GM18951 (cell line): ENCODE results near the gene CDH8.
"Not testable (repeated sequence)": the region's sequence is repeated elsewhere in the genome, so short reads cannot be mapped to it uniquely, and the experiment has no call there.

ENCODE experiments used
- POLR2A ChIP-seq: IDR thresholded peaks from 4 replicates; pipeline ENCODE4 v1.6.1; 2011; ENCODE audit warnings: mild to moderate bottlenecking; ENCODE audit not compliant: insufficient read length, insufficient read depth; ENCODE audit errors: extremely low read depth
- in situ Hi-C: fragments of 300-500 bp; cut with MboI; formaldehyde crosslinking; loops from one replicate; pipeline ENCODE4 v1.12.0; 2022; ENCODE audit warnings: low sequenced_read_pairs, mixed read lengths, inconsistent platforms; ENCODE audit not compliant: unreplicated experiment

Gene CDH8

DNA sequence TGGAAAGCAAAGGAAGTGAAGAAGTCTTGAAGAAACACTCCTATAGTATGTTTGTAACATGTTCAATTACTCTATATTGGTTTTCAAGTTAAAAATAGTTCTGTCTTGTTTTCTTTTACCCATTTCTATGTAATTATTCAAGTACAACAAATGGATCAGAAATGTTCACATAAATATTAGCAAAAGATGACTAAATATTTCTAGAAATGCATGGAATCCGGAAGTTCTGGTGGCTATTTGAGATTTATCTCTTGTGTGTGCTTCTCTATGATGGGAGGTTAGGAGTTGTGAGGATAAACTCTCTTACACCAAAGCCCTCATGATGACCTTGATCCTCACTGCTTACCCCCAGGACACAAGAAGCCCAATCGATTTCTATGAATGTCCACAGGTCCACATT lies 237.5 kb downstream of the CDH8 start:
- in situ Hi-C loops, result no loop called here
- TF ChIP-seq POLR2A, result no peak

DNA sequence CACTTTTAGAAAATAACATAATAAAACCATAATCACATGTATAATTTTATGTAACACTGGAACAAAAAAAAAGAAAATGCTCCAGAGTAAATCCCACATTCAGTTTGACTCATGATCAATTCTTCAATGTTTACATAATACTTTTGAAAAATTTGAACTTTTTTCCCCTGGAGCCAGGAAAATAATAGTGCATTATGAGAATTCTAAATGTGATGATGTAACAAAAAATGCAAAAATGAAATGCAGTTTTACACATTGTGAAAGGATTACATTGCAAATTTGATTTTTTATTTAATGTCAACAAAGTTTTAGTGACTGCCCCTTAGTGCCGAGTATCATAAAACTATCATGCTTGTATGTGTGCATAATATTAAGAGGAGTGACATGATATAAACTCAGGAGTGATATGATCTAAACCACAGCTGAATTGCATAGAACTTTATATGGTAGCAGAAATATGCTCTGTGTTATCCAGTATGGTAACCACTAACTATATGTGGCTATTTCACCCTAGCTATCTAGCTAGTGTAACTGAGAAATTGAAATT lies 238.2 kb downstream of the CDH8 start:
- in situ Hi-C loops, result no loop called here
- TF ChIP-seq POLR2A, result no peak

DNA sequence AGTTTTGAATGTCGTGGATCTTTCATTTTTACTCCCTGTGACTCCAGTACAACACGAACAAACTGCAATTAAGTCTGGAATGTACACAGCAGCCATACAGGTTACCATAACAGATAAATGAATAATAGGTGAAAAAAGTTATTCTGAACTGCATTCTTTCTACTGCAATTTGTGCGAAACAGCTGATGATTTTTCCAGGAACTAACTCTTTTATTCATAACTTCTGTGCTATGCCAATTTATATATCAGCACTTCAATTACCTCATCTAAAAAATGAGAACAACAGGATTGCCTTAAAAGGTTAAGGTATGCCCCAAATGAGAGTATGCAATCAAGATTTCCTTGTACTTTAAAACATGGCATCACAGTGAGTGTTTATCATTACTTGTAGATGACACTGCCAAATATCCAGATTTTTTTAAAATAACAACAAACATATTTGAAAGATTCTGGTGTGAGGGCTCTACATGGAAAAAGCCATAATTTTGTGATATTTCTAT lies 238.9 kb downstream of the CDH8 start:
- TF ChIP-seq POLR2A, result no peak
- in situ Hi-C loops, result no loop called here

DNA sequence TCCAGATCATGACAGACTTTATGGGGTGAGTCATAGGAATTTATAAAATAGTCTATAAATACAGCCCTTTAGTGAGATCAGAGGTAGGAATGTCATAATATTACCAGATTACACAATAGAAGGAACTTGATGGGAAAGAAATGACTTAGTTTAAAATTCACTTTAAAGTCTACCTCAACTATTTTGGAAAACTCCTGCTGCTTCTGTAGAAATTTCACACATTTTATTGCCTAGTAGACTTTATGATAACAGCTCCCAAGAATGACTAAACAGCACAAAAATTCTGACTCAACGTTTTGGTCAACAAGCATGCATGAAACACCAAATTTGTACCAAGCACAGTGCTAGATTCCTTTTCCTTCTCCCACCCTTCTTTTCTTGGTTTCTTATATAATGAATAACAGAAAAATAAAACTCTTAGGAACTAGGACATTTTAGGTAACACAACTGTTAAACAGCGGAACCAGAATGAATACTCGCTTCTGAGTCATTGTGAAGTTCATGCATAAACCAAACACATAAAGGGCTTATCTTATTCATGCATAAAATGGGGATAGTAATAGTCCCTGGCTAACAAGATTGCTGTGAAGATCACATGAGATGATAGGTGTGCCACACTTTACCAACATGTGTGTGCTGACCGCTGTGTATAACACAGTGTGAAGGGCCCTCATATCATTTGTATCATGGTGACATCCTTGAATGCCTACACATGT lies 243.9 kb downstream of the CDH8 start:
- in situ Hi-C loops, result no loop called here
- no peak for TF ChIP-seq POLR2A

DNA sequence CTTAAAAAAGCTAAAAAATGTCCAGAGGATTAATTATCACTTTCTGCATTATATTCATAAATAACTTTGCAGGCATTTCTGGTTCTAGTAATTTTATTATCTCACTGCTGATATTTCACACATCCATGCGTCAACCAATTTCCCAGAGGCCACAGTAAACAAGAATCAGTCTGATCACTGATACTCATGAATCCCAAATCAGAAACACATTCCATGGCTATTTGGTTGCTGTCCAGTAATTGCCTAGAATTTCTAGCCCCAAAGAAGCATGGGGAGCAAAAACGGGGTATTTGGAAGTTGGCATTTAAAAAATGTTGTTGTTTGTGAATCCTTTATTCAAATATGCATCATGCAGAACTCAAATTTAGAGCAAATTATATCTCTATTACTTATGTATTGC lies 244.8 kb downstream of the CDH8 start:
- in situ Hi-C loops, result no loop called here
- TF ChIP-seq POLR2A, result no peak

DNA sequence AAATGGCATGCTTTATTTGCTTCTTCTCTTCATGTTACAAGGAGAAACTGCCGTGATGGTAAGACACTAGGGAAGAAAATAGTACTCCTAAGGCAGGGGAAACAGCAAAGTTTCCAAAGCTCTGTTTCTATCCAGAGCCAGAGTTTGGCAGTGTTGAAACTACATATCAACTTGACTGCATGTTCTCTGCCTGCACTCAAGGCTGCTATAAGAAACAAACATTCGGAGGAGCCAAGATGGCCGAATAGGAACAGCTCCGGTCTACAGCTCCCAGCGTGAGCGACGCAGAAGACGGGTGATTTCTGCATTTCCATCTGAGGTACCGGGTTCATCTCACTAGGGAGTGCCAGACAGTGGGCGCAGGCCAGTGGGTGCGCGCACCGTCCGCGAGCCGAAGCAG lies 254.4 kb downstream of the CDH8 start:
- in situ Hi-C loops, result not testable (repeated sequence)

DNA sequence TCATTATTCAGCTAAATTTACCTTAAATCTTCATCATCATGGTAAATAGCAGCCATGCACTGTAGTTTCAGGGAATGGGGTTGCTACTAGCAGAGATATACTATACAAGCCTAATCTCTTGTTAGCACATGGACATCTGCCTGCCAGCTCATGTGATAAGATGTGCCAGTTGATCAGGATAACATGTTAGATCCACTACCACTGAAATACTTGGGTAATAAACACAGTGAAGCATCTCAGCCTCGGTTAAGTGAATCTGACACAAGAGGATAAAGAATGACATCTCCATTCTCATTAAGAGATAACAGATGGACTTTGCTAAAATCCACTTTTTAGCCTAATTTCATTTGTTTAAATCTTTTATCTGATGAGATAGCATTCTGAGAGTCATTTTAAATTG lies 256.1 kb downstream of the CDH8 start:
- in situ Hi-C loops, result no loop called here
- no peak for TF ChIP-seq POLR2A

DNA sequence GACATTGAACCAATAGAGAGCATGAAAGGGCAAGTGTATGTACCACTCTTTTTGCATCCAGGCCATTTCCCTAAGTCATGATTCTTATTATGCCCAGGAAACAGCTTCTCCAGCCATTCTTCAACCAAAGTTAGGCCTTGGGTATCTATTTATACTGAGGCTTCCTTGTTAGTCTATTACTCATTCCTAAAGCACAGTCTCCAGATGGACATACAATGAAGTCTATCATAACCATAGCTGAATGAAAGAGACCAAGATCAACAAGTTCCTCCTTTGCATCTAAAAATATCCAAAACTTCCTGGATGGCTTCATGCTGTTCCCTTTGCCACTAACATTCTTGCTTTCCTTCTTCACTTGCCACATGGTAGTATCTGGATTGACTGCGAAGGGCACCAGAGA lies 265.9 kb downstream of the CDH8 start:
- no peak for TF ChIP-seq POLR2A
- in situ Hi-C loops, result no loop called here

DNA sequence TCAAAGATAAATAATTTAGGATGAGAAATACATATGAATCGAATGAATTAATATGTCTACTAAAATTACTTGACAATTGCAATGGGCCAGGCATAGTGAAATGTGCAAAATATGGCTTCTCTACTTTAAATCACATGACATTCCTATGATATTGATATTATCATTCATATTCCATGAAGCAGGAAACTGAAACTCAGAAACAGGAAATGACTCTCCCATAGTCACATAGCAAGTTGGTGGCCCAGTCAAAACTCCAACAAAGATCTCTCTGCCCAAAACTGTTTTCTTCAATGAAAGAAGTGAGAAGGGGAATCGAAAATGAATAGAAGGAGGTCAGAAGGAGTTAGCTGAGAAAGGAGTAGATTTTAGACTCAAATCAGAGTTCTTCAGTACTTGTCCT lies 272.2 kb downstream of the CDH8 start:
- in situ Hi-C loops, result no loop called here
- TF ChIP-seq POLR2A, result no peak

DNA sequence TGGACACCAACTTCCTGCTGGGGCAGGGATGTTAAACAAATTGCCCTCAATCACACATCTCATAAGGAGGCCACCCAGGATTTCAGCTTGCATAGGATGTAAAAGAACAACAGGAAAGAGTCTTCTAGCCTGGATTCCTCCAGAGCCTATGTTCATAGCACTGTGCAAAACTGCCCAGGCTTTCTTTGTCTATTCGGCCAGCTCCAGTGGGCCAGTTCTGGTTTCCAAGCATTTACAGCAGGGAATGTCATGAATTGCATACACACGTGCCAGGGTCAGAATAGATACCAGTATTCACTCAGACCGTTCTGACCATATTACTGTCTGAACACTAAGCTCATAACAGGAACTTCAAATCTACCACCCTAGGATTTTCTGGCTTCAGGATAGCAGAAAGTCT lies 273.2 kb downstream of the CDH8 start:
- no peak for TF ChIP-seq POLR2A
- in situ Hi-C loops, result no loop called here

DNA sequence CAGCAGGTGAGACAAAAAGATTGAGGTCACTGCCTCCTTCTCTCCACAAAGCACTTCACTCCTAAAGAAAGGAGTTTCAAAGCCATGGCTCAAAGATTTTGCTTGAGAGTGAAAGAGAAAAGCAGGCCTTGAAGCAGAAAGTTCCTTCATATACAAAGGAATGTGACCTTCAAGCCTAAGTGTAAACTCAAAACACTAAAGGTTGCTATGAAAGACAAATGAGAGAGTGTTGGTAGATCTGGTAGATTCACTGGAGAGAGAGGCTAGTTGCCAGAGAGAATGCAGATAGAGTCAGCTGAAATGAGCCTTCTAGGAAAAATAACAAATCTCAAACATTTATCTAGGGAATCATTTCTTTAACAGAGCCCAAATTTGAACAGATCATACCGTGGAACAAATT lies 305.2 kb downstream of the CDH8 start:
- TF ChIP-seq POLR2A, result no peak
- in situ Hi-C loops, result no loop called here

DNA sequence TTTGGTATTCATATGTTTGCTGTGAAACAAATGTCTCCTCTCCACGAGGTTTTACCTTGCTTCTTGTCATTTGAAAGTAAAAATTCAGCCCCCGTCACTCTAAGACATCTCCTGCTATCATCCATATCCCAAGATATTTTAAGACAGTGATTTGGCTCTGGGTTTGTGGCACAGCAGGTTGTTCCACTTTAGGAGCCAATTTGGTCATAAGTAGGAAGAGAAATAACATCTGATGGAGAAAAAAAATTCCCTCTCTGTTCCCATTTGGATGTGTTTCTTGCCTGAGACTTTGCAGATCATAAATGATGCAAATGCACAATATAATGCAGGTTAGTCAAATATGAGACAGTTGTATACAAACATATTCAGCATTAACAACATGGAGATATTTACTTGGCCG lies 309.5 kb downstream of the CDH8 start:
- in situ Hi-C loops, result no loop called here
- TF ChIP-seq POLR2A, result no peak

DNA sequence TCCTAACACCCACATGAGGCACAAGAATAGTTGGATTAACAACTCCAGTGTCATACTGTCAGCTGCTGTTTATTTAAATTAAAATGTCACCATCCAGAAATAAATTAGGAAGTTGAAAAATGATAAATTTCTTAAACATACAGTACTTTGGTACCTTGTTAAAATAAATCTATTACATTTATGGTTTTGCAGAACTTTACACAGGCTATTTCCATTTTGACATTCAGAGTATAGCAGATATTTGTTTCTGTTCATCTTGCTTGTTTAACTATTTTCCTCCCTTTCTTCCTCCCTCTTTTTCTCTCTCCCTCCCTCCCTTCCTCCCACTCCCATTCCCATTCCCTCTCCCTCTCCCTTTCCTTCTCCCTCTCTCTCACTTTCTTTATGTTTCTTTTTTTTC lies 310.1 kb downstream of the CDH8 start:
- TF ChIP-seq POLR2A, result no peak
- in situ Hi-C loops, result no loop called here

DNA sequence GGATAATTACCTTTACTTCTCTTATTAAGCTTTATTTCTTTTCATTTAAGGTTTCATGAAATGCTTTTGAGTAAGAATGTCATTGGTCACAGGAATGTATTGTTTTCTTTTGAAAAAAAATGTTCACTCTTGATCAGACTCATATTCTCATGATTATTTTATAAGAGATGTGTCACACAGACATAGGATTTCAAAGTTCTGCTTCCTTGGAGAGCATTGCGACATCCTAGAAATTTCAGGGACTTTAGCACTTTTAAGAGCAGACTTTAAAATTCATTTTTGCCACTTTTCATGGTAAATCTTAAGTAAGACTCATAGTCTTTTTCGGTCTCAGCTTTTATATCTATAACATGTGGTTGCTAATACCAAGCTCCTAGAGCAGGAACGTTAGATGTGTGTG lies 314.7 kb downstream of the CDH8 start:
- no peak for TF ChIP-seq POLR2A
- in situ Hi-C loops, result no loop called here
